Measurements from ENCODE around the gene CYP4B1.

- peak; percentile 79 for TF ChIP-seq POLR2AphosphoS5 (IDR thresholded peaks at IDR 0.05)
- TF ChIP-seq, protein P1, sequence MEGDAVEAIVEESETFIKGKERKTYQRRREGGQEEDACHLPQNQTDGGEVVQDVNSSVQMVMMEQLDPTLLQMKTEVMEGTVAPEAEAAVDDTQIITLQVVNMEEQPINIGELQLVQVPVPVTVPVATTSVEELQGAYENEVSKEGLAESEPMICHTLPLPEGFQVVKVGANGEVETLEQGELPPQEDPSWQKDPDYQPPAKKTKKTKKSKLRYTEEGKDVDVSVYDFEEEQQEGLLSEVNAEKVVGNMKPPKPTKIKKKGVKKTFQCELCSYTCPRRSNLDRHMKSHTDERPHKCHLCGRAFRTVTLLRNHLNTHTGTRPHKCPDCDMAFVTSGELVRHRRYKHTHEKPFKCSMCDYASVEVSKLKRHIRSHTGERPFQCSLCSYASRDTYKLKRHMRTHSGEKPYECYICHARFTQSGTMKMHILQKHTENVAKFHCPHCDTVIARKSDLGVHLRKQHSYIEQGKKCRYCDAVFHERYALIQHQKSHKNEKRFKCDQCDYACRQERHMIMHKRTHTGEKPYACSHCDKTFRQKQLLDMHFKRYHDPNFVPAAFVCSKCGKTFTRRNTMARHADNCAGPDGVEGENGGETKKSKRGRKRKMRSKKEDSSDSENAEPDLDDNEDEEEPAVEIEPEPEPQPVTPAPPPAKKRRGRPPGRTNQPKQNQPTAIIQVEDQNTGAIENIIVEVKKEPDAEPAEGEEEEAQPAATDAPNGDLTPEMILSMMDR (IDR thresholded peaks at IDR 0.05): no peak
Observed at GRCh38 chr1:46806196-46807020, 7.6 kb downstream of the CYP4B1 start.
